PC-3 (cell line): ENCODE results near the gene APCDD1L. TPM values are rescaled to one million over a fixed set of nuclear protein-coding genes. Genes with fewer than 3 reads are reported as not detected.

Source experiments
- ATAC-seq: fragments of 200-7000 bp; cut with Tn5 transposase; 2 replicates; pipeline ENCODE4 v1.9.1; 2020; ENCODE audit warnings: mild to moderate bottlenecking, moderate library complexity
- BruUV-seq: library from RNA; stranded (reverse); fragments of 400-500 nt; replicated peaks from 2 replicates; lab custom pipeline; 2021; lab: Mats Ljungman, UMichigan
- CTCF ChIA-PET: fragments of 300-600 bp; sonication (Branson Sonifier 250); formaldehyde crosslinking; loops from one replicate; lab custom pipeline; 2022; ENCODE audit warnings: antibody characterized with exemption; lab: Charles Lee
- POLR2A ChIA-PET: fragments of 300-600 bp; sonication (Branson Sonifier 250); formaldehyde crosslinking; loops from one replicate; lab custom pipeline; 2022; ENCODE audit warnings: antibody characterized with exemption; ENCODE audit not compliant: unreplicated experiment; lab: Charles Lee
- DNase-seq: peaks from one replicate; pipeline ENCODE4 v3.0.0-alpha.2; 2015
- H2AFZ ChIP-seq: fragments of 300-600 bp; sonication (generic); 2 replicates; pipeline ENCODE4 v1.6.0; 2016; ENCODE audit warnings: antibody characterized with exemption, low read length
- H3F3A ChIP-seq: fragments of 300-600 bp; sonication (generic); one replicate; pipeline ENCODE4 v1.6.0; 2017; ENCODE audit warnings: antibody characterized with exemption, low read length, control low read depth, mild to moderate bottlenecking; ENCODE audit not compliant: unreplicated experiment
- H3K27ac ChIP-seq: fragments of 300-600 bp; sonication (generic); 2 replicates; pipeline ENCODE4 v1.5.1; 2016; ENCODE audit warnings: mild to moderate bottlenecking, low read length
- H3K27me3 ChIP-seq: fragments of 300-600 bp; sonication (generic); 2 replicates; pipeline ENCODE4 v1.6.1; 2016; ENCODE audit warnings: low read length, mixed read lengths
- H3K36me3 ChIP-seq: fragments of 300-600 bp; sonication (generic); 2 replicates; pipeline ENCODE4 v1.6.1; 2016; ENCODE audit warnings: low read depth, mixed run types, low read length, mixed read lengths
- H3K4me1 ChIP-seq: fragments of 300-600 bp; sonication (generic); 2 replicates; pipeline ENCODE4 v1.5.1; 2016; ENCODE audit warnings: low read length; ENCODE audit not compliant: insufficient read depth
- H3K4me2 ChIP-seq: fragments of 300-600 bp; sonication (generic); 2 replicates; pipeline ENCODE4 v1.6.0; 2016; ENCODE audit warnings: low read length
- H3K4me3 ChIP-seq: fragments of 300-600 bp; sonication (generic); 2 replicates; pipeline ENCODE4 v1.5.1; 2016; ENCODE audit warnings: mild to moderate bottlenecking, low read length, mixed read lengths
- H3K79me2 ChIP-seq: fragments of 300-600 bp; sonication (generic); 2 replicates; pipeline ENCODE4 v1.6.1; 2017; ENCODE audit warnings: low read length, mixed read lengths
- H3K9ac ChIP-seq: fragments of 300-600 bp; sonication (generic); 2 replicates; pipeline ENCODE4 v1.6.0; 2016; ENCODE audit warnings: mild to moderate bottlenecking, low read length
- H3K9me2 ChIP-seq: fragments of 300-600 bp; sonication (generic); replicated peaks from 2 replicates; pipeline ENCODE4 v1.6.1; 2016; ENCODE audit warnings: mixed run types, low read length, mixed read lengths
- H3K9me3 ChIP-seq: fragments of 300-600 bp; sonication (generic); 2 replicates; pipeline ENCODE4 v1.6.1; 2016; ENCODE audit warnings: low read length, mixed read lengths
- H4K20me1 ChIP-seq: fragments of 300-600 bp; sonication (generic); 2 replicates; pipeline ENCODE4 v1.6.1; 2016; ENCODE audit warnings: low read length, mixed read lengths
- EZH2 ChIP-seq: fragments of 300-600 bp; sonication (generic); IDR thresholded peaks from one replicate; pipeline ENCODE4 v1.6.1; 2017; ENCODE audit warnings: antibody characterized with exemption, mild to moderate bottlenecking, low read length; ENCODE audit not compliant: unreplicated experiment
- EZH2phosphoT487 ChIP-seq: fragments of 300-600 bp; sonication (generic); IDR thresholded peaks from 2 replicates; pipeline ENCODE4 v1.6.1; 2018; ENCODE audit warnings: mild to moderate bottlenecking, antibody characterized with exemption, low read length, borderline replicate concordance
- intact Hi-C: fragments of 100-400 bp; cut with micrococcal nuclease; formaldehyde crosslinking; loops from 2 replicates; pipeline ENCODE4 v1.9.0; 2023
- total RNA-seq: library from RNA; depleted of rRNA; stranded (reverse); fragments of >200 nt; gene quantifications from 2 replicates; pipeline ENCODE4 v1.2.3, GENCODE V29; 2014
- TF ChIP-seq, protein P1 (sequence below): fragments of 300-600 bp; sonication (generic); conservative IDR thresholded peaks from 2 replicates; pipeline ENCODE4 v1.5.1; 2017; ENCODE audit warnings: antibody characterized with exemption, low read depth, mild to moderate bottlenecking, low read length

Gene APCDD1L
- total RNA-seq, 1 experiment from 2014 or later = 2.0 TPM

- H3K27ac ChIP-seq = no peak overlapping the region
- TF ChIP-seq EZH2phosphoT487 (no peak), EZH2 (no peak)
- TF ChIP-seq, protein P1, sequence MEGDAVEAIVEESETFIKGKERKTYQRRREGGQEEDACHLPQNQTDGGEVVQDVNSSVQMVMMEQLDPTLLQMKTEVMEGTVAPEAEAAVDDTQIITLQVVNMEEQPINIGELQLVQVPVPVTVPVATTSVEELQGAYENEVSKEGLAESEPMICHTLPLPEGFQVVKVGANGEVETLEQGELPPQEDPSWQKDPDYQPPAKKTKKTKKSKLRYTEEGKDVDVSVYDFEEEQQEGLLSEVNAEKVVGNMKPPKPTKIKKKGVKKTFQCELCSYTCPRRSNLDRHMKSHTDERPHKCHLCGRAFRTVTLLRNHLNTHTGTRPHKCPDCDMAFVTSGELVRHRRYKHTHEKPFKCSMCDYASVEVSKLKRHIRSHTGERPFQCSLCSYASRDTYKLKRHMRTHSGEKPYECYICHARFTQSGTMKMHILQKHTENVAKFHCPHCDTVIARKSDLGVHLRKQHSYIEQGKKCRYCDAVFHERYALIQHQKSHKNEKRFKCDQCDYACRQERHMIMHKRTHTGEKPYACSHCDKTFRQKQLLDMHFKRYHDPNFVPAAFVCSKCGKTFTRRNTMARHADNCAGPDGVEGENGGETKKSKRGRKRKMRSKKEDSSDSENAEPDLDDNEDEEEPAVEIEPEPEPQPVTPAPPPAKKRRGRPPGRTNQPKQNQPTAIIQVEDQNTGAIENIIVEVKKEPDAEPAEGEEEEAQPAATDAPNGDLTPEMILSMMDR = no peak
- DNase-seq (no peak), ATAC-seq (no peak)
- no peak overlapping the region for H2AFZ ChIP-seq
- ChIA-PET CTCF (no interaction called here), POLR2A (no interaction called here)
- no TSS peak for BruUV-seq
- no peaks in the 10 kb centered on the region for H4K20me1 ChIP-seq
- no peak overlapping the region for H3K9ac ChIP-seq
- peaks cover 29% of the 10 kb centered on the region for H3K79me2 ChIP-seq
- no peaks in the 10 kb centered on the region for H3F3A ChIP-seq
- H3K4me1 ChIP-seq = peaks cover 28% of the 10 kb centered on the region
- no peaks in the 10 kb centered on the region for H3K9me3 ChIP-seq
- no peak overlapping the region for H3K4me3 ChIP-seq
- no peak overlapping the region for H3K4me2 ChIP-seq
- intact Hi-C loops = loop anchor here (10.0 kb wide), 1 partner anchor 125 kb away; no protein-coding TSS in a partner anchor
- H3K36me3 ChIP-seq = peaks cover 2% of the 10 kb centered on the region; the same call in 1 of the 2 replicates
- H3K9me2 ChIP-seq = no peaks in the 10 kb centered on the region
- H3K27me3 ChIP-seq = no peaks in the 10 kb centered on the region
Observed at GRCh38 chr20:58519940-58520712, 4.9 kb upstream of the APCDD1L start.

GRCh38 chr20:58518896-58519593 lies 3.8 kb upstream of the APCDD1L start:
- Histone ChIP-seq H3K9me2 (no peaks in the 10 kb centered on the region), H3K4me2 (no peak overlapping the region), H2AFZ (no peak overlapping the region), H3K4me1 (peaks cover 22% of the 10 kb centered on the region), H3K4me3 (no peak overlapping the region), H3K9me3 (no peaks in the 10 kb centered on the region), H3K27me3 (no peaks in the 10 kb centered on the region), H3K27ac (no peak overlapping the region), H4K20me1 (no peaks in the 10 kb centered on the region), H3F3A (no peaks in the 10 kb centered on the region), H3K79me2 (peaks cover 30% of the 10 kb centered on the region), H3K36me3 (no peaks in the 10 kb centered on the region), H3K9ac (no peak overlapping the region)
- CTCF ChIA-PET = no interaction called here
- DNase-seq (no peak), ATAC-seq (no peak)
- TF ChIP-seq EZH2 (no peak), EZH2phosphoT487 (no peak)
- TF ChIP-seq, protein P1 = no peak
- POLR2A ChIA-PET = no interaction called here
- intact Hi-C loops = loop anchor here (10.0 kb wide), 1 partner anchor 126 kb away; no protein-coding TSS in a partner anchor
- no TSS peak for BruUV-seq
